LNCaP clone FGC (cell line): ENCODE measurements around the gene ZNF10.

ENCODE experiments used
- DNase-seq: peaks from one replicate; pipeline ENCODE4 v3.0.0-alpha.2; 2011; ENCODE audit warnings: low read depth
- H3K4me3 ChIP-seq: 2 replicates; pipeline ENCODE4 v1.5.1; 2011; ENCODE audit warnings: mild to moderate bottlenecking, low read depth, low read length, control low read depth
- TF ChIP-seq, protein P1 (sequence below): IDR thresholded peaks from 2 replicates; pipeline ENCODE4 v1.5.1; 2012; ENCODE audit warnings: mild to moderate bottlenecking; ENCODE audit not compliant: control insufficient read depth, insufficient read depth; ENCODE audit errors: extremely low read depth

ZNF10 gene

DNA sequence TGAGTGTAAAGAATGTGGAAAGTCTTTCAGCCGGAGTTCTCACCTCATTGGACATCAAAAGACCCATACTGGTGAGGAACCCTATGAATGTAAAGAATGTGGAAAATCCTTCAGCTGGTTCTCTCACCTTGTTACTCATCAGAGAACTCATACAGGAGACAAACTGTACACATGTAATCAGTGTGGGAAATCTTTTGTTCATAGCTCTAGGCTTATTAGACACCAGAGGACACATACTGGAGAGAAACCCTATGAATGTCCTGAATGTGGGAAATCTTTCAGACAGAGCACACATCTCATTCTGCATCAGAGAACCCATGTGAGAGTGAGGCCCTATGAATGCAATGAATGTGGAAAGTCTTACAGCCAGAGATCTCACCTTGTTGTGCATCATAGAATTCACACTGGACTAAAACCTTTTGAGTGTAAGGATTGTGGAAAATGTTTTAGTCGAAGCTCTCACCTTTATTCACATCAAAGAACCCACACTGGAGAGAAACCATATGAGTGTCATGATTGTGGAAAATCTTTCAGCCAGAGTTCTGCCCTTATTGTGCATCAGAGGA is 25.8 kb downstream of the ZNF10 start:
- no peak for DNase-seq
- no peak overlapping the region for H3K4me3 ChIP-seq
- TF ChIP-seq, protein P1, sequence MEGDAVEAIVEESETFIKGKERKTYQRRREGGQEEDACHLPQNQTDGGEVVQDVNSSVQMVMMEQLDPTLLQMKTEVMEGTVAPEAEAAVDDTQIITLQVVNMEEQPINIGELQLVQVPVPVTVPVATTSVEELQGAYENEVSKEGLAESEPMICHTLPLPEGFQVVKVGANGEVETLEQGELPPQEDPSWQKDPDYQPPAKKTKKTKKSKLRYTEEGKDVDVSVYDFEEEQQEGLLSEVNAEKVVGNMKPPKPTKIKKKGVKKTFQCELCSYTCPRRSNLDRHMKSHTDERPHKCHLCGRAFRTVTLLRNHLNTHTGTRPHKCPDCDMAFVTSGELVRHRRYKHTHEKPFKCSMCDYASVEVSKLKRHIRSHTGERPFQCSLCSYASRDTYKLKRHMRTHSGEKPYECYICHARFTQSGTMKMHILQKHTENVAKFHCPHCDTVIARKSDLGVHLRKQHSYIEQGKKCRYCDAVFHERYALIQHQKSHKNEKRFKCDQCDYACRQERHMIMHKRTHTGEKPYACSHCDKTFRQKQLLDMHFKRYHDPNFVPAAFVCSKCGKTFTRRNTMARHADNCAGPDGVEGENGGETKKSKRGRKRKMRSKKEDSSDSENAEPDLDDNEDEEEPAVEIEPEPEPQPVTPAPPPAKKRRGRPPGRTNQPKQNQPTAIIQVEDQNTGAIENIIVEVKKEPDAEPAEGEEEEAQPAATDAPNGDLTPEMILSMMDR = no peak

DNA sequence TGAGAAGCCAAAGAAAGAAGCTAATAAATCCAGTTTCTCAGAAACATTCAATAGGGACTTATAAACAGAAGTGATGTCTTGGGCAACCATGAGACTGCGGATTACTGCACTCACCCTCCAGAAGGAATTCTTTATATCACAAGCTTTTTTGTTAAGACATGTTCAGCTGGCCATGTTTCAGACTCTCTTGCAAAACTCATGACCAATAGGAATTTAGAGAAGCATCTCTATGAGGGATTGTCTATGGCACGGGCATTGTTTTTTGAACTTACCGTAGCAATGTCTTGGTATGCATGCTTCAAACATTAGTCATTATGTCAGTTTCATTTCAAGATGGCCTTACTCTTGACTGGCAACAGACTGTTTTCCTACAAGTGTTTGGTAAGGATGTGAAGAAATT is 35.3 kb downstream of the ZNF10 start:
- no peak for DNase-seq
- no peak overlapping the region for H3K4me3 ChIP-seq
- TF ChIP-seq, protein P1 = no peak

DNA sequence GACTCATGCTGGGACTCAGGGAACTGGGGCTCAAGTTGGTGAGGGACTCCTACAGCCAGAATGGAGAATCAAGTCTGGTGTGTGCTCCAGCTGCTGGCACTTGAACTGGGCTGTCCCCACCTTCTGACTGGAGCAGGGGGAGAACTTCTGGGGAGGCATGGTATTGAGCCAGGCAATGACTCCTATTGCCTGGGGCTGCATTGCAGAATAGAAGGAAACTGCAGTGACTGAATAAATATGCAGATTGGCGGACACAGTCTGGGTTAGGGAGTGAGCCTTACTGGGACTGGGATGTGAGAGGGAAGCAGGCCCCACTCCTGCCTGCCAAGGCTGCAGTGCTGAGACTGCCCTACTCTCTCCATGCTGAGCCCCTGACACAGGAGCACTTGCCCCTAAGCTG is 42.1 kb downstream of the ZNF10 start:
- TF ChIP-seq, protein P1 = no peak
- no peak overlapping the region for H3K4me3 ChIP-seq
- no peak for DNase-seq

DNA sequence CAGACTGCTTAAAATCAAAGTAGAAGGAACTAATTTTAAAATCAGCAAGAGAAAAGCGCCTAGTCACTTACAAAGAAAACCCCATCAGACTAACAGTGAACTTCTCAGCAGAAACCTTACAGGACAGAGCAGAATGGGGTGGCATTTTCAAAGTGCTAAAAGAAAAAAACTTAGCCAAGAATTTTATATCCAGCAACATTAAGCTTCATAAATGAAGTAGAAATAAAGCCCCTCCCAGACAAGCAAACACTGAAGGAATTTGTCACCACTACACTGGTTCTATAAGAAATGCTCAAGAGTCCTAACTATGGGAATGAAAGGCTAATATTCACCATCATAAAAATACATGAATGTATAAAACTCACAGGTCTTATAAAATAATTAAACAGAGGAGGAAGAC is 44.5 kb downstream of the ZNF10 start:
- H3K4me3 ChIP-seq = no peak overlapping the region
- DNase-seq = no peak
- TF ChIP-seq, protein P1 = no peak

DNA sequence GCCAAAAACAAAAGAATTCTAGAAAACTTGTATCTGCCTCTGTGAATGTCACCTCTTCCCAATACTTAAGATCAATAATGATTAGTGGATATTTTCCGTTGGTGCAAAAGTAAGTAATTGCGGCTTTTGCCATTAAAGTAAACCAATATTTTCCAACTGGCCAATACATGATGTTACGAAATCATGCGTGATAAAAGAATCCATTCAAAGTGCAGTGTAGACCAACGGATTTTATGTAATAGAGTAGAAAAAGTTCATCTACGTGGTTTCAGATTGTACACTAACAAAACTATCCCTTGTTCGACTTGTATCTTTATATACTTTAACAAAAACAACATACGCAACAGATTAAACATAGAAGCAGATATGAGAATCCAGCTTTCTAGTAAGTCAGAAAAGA is 50.2 kb downstream of the ZNF10 start:
- DNase-seq = no peak
- H3K4me3 ChIP-seq = no peak overlapping the region
- TF ChIP-seq, protein P1 = no peak

DNA sequence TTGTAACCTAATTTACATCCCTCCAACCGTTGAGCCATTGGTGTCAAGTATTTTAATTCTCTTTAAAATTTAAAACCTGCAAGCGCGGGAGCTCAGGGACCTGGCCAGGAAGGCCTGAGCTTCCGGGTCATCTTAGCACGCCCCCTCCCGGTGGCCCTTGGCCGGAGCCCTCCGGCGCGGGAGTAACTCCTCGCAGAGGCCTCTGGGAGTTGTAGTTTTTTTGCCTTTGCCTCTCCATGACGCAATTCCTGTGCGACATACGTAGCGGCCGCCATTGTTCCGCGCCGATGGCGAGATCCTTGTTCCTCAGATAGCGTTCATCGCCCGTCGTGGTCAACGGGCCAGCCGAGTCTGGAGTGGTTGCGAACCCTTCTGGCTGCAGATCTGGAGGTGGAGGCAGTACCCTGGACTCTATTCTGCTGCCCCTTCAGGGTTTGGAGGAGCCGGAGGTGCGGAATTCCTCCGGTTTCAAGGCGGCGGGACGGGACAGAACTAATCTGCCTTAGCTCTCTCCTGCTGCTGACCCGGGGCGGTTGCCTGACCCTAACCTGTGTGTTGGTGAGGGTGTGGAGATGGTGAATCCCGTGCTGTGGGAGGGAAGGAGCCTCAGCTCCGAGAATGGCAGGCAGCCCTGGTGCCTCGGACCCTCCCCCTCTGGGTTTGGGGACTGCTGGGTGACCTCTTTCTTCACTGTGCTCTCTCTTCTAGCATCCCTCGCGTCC is 51.0 kb downstream of the ZNF10 start, which contains the start of gene ZNF268:
Gene ZNF268 (plus strand): TSS at position 258 of the 722 bp plus-strand sequence. CDS start 503 bp downstream, outside the sequence.
- H3K4me3 ChIP-seq = peak within 1 kb of the TSS; percentile 96
- TF ChIP-seq, protein P1 = peak; percentile 74
- DNase-seq = peak; percentile 82
